ENCODE data around the gene MGP. TPM values are rescaled to one million over a fixed set of nuclear protein-coding genes. Genes with fewer than 3 reads are reported as not detected.
A peak's percentile ranks its signal among the peaks of the same experiment; 100 is the strongest.

MGP gene
- polyA plus RNA-seq, 1 experiment = 4.0 TPM

GRCh38 chr12:14886271-14886670 lies 617 bp upstream of the MGP start:
- TF ChIP-seq CTCF (IDR thresholded peaks at IDR 0.05; ENCODE audit: low read depth, low read length) = no peak
- ChIA-PET CTCF (interaction anchor here (1.2 kb wide), 1 partner anchor 9 kb away, joined by 3 read pairs; no protein-coding TSS in a partner anchor), POLR2A (no interaction called here)
- H3K27me3 ChIP-seq (ENCODE audit: control insufficient read depth, insufficient read depth, low read length) = peaks cover 6% of the 10 kb centered on the region
- H3K4me3 ChIP-seq (ENCODE audit: low read depth, low read length) = no peak overlapping the region
- H3K27ac ChIP-seq (ENCODE audit: low read depth, low read length) = no peak overlapping the region
- DNase-seq (ENCODE audit: low read depth, low spot score) = no peak
- no peaks in the 10 kb centered on the region for H3K9me3 ChIP-seq (ENCODE audit: control insufficient read depth, insufficient read depth, low read length)

- CTCF ChIA-PET = interaction anchor here (1.1 to 1.5 kb wide), 2 partner anchors 10 to 39 kb away, joined by 3 to 4 read pairs; no protein-coding TSS in a partner anchor
- POLR2A ChIA-PET = no interaction called here
- Histone ChIP-seq H3K4me3 (ENCODE audit: low read depth, low read length) (no peak overlapping the region), H3K9me3 (ENCODE audit: control insufficient read depth, insufficient read depth, low read length) (no peaks in the 10 kb centered on the region), H3K27me3 (ENCODE audit: control insufficient read depth, insufficient read depth, low read length) (no peaks in the 10 kb centered on the region), H3K27ac (ENCODE audit: low read depth, low read length) (no peak overlapping the region)
- no peak for TF ChIP-seq CTCF (IDR thresholded peaks at IDR 0.05; ENCODE audit: low read depth, low read length)
- peak; percentile 36 for DNase-seq (ENCODE audit: low read depth, low spot score)
Measured at GRCh38 chr12:14884458-14884878, 1.2 kb downstream of the MGP start.

GRCh38 chr12:14883686-14884085 lies 2.0 kb downstream of the MGP start:
- DNase-seq (ENCODE audit: low read depth, low spot score) = no peak
- H3K27me3 ChIP-seq (ENCODE audit: control insufficient read depth, insufficient read depth, low read length) = no peaks in the 10 kb centered on the region
- H3K4me3 ChIP-seq (ENCODE audit: low read depth, low read length) = no peak overlapping the region
- CTCF ChIA-PET = interaction anchor here (1.1 to 1.5 kb wide), 2 partner anchors 10 to 38 kb away, joined by 3 to 4 read pairs; no protein-coding TSS in a partner anchor
- POLR2A ChIA-PET = no interaction called here
- no peak for TF ChIP-seq CTCF (IDR thresholded peaks at IDR 0.05; ENCODE audit: low read depth, low read length)
- no peaks in the 10 kb centered on the region for H3K9me3 ChIP-seq (ENCODE audit: control insufficient read depth, insufficient read depth, low read length)
- no peak overlapping the region for H3K27ac ChIP-seq (ENCODE audit: low read depth, low read length)

- ChIA-PET CTCF (no interaction called here), POLR2A (no interaction called here)
- DNase-seq (ENCODE audit: low read depth, low spot score) = no peak
- Histone ChIP-seq H3K27me3 (ENCODE audit: control insufficient read depth, insufficient read depth, low read length) (no peaks in the 10 kb centered on the region), H3K27ac (ENCODE audit: low read depth, low read length) (no peak overlapping the region), H3K9me3 (ENCODE audit: control insufficient read depth, insufficient read depth, low read length) (no peaks in the 10 kb centered on the region), H3K4me3 (ENCODE audit: low read depth, low read length) (no peak overlapping the region)
- TF ChIP-seq CTCF (IDR thresholded peaks at IDR 0.05; ENCODE audit: low read depth, low read length) = no peak
Measured at GRCh38 chr12:14880890-14881453, 4.7 kb downstream of the MGP start.

GRCh38 chr12:14879222-14879933 lies 6.3 kb downstream of the MGP start:
- no peak for DNase-seq (ENCODE audit: low read depth, low spot score)
- CTCF ChIA-PET = interaction anchor here (0.6 kb wide), 1 partner anchor 57 kb away, joined by 3 read pairs; no protein-coding TSS in a partner anchor
- no peaks in the 10 kb centered on the region for H3K27me3 ChIP-seq (ENCODE audit: control insufficient read depth, insufficient read depth, low read length)
- no peaks in the 10 kb centered on the region for H3K9me3 ChIP-seq (ENCODE audit: control insufficient read depth, insufficient read depth, low read length)
- POLR2A ChIA-PET = no interaction called here
- no peak overlapping the region for H3K4me3 ChIP-seq (ENCODE audit: low read depth, low read length)
- no peak overlapping the region for H3K27ac ChIP-seq (ENCODE audit: low read depth, low read length)
- TF ChIP-seq CTCF (IDR thresholded peaks at IDR 0.05; ENCODE audit: low read depth, low read length) = no peak
